Fibroblast of skin of left quadriceps (primary cell): ENCODE measurements around the gene ZCCHC9.
"Not testable (repeated sequence)": the region's sequence is repeated elsewhere in the genome, so short reads cannot be mapped to it uniquely, and the experiment has no call there.

Experiments used
- DNase-seq, 2 experiments: peaks; one replicate each; pipeline ENCODE4 v3.0.0-alpha.2; 2013; ENCODE audit warnings: low read depth in 2 of 2

Gene ZCCHC9

GRCh38 chr5:81305785-81306184, 4.4 kb downstream of the ZCCHC9 start:
- DNase-seq, result no peak

GRCh38 chr5:81308836-81309235, 7.4 kb downstream of the ZCCHC9 start:
- DNase-seq, result no peak

GRCh38 chr5:81310402-81311063, 9.1 kb downstream of the ZCCHC9 start:
- no peak for DNase-seq

GRCh38 chr5:81313278-81313677, 11.9 kb downstream of the ZCCHC9 start:
- no peak for DNase-seq

- no peak for DNase-seq
Measured at GRCh38 chr5:81313686-81314085, 12.3 kb downstream of the ZCCHC9 start.

GRCh38 chr5:81314581-81314980, 13.2 kb downstream of the ZCCHC9 start:
- no peak for DNase-seq

- DNase-seq, result peak; percentile 57
Measured at GRCh38 chr5:81315336-81315735, 13.9 kb downstream of the ZCCHC9 start.

- DNase-seq, result no peak
Measured at GRCh38 chr5:81315830-81316229, 14.4 kb downstream of the ZCCHC9 start.

- DNase-seq, result no peak
Measured at GRCh38 chr5:81316571-81316970, 15.2 kb downstream of the ZCCHC9 start.

GRCh38 chr5:81317536-81317935, 16.1 kb downstream of the ZCCHC9 start:
- no peak for DNase-seq

GRCh38 chr5:81326554-81326953, 25.2 kb downstream of the ZCCHC9 start:
- no peak for DNase-seq

GRCh38 chr5:81334304-81335061, 33.1 kb downstream of the ZCCHC9 start:
- no peak for DNase-seq

- DNase-seq, result no peak
Measured at GRCh38 chr5:81335946-81336345, 34.6 kb downstream of the ZCCHC9 start.

- no peak for DNase-seq
Measured at GRCh38 chr5:81336556-81336955, 35.2 kb downstream of the ZCCHC9 start.

- no peak for DNase-seq
Measured at GRCh38 chr5:81337803-81338202, 36.4 kb downstream of the ZCCHC9 start.

GRCh38 chr5:81338213-81338612, 36.8 kb downstream of the ZCCHC9 start:
- not testable (repeated sequence) for DNase-seq

GRCh38 chr5:81344736-81345135, 43.3 kb downstream of the ZCCHC9 start:
- DNase-seq, result no peak

GRCh38 chr5:81345411-81346003, 44.1 kb downstream of the ZCCHC9 start:
- no peak for DNase-seq

- no peak for DNase-seq
Measured at GRCh38 chr5:81349161-81349560, 47.8 kb downstream of the ZCCHC9 start.

- no peak for DNase-seq
Measured at GRCh38 chr5:81350507-81350906, 49.1 kb downstream of the ZCCHC9 start.

- DNase-seq, result no peak
Measured at GRCh38 chr5:81353189-81353588, 51.8 kb downstream of the ZCCHC9 start.

GRCh38 chr5:81354093-81354492, 52.7 kb downstream of the ZCCHC9 start:
- no peak for DNase-seq
